ENCODE data around the gene RUVBL2.

DNA sequence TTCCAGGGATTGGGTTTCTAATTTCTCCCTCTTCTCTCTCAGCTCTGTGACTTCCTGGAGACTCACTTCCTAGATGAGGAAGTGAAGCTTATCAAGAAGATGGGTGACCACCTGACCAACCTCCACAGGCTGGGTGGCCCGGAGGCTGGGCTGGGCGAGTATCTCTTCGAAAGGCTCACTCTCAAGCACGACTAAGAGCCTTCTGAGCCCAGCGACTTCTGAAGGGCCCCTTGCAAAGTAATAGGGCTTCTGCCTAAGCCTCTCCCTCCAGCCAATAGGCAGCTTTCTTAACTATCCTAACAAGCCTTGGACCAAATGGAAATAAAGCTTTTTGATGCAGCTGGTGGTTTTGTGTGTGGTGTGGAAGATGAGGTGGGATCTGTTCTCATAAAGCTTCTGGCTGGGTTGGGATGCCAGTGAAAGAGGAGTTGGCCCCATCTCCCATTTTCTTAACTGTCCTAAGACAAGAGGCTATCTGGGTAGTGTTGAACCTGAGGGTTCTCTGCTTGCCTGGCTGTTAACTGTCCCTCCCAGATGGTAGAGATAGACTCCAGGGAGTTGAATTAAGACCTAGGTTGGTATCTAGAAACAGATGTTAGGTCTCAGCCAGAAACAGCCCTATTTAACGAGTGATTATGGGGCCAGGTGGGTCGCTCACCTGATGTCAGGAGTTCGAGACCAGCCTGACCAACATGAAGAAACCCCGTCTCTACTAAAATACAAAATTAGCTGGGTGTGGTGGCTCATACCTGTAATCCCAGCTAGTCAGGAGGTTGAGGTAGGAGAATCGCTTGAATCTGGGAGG is 26.9 kb upstream of the RUVBL2 start:
- TF ChIP-seq, protein P1, sequence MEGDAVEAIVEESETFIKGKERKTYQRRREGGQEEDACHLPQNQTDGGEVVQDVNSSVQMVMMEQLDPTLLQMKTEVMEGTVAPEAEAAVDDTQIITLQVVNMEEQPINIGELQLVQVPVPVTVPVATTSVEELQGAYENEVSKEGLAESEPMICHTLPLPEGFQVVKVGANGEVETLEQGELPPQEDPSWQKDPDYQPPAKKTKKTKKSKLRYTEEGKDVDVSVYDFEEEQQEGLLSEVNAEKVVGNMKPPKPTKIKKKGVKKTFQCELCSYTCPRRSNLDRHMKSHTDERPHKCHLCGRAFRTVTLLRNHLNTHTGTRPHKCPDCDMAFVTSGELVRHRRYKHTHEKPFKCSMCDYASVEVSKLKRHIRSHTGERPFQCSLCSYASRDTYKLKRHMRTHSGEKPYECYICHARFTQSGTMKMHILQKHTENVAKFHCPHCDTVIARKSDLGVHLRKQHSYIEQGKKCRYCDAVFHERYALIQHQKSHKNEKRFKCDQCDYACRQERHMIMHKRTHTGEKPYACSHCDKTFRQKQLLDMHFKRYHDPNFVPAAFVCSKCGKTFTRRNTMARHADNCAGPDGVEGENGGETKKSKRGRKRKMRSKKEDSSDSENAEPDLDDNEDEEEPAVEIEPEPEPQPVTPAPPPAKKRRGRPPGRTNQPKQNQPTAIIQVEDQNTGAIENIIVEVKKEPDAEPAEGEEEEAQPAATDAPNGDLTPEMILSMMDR (IDR thresholded peaks at IDR 0.05 in 2 of 3, conservative IDR thresholded peaks at IDR 0.05 in 1 of 3; ENCODE audit: borderline replicate concordance in 1 of 3, insufficient read depth in 1 of 3, low read depth in 2 of 3, low read length in 2 of 3): no peak
- no peak for TF ChIP-seq POLR2A (IDR thresholded peaks at IDR 0.05; ENCODE audit: borderline replicate concordance, extremely low read depth, insufficient read depth, insufficient read length)
- TF ChIP-seq EZH2phosphoT487 (IDR thresholded peaks at IDR 0.05; ENCODE audit: borderline replicate concordance): no peak
- TF ChIP-seq TCF7L2 (IDR thresholded peaks at IDR 0.05; ENCODE audit: borderline replicate concordance, extremely low read depth, insufficient read depth, insufficient read length): no peak
- TF ChIP-seq, protein P2, sequence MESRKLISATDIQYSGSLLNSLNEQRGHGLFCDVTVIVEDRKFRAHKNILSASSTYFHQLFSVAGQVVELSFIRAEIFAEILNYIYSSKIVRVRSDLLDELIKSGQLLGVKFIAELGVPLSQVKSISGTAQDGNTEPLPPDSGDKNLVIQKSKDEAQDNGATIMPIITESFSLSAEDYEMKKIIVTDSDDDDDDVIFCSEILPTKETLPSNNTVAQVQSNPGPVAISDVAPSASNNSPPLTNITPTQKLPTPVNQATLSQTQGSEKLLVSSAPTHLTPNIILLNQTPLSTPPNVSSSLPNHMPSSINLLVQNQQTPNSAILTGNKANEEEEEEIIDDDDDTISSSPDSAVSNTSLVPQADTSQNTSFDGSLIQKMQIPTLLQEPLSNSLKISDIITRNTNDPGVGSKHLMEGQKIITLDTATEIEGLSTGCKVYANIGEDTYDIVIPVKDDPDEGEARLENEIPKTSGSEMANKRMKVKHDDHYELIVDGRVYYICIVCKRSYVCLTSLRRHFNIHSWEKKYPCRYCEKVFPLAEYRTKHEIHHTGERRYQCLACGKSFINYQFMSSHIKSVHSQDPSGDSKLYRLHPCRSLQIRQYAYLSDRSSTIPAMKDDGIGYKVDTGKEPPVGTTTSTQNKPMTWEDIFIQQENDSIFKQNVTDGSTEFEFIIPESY (IDR thresholded peaks at IDR 0.05; ENCODE audit: extremely low read depth, insufficient replicate concordance, low read length): no peak
- peak; percentile 57; the same call in 1 of the 2 replicates for TF ChIP-seq POLR2AphosphoS5 (IDR thresholded peaks at IDR 0.05; ENCODE audit: low read depth, low read length)
